ENCODE results near the gene CAPN10.

CAPN10 gene

DNA sequence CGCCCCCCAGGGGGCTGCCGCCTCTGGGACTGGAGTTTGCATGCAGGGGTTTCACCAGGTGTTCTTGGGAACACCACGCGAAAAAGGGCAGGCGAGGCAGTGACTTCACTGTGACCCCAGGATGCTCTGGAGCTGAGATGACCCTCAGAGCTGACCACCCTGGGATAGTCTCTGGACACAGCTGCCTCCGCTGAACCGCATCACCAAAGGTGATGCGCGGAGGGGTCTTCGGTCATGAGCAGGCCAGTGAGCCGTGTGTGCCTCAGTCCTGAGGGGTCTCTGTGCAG is 56.2 kb downstream of the CAPN10 start:
- no peak for DNase-seq (ENCODE audit: extremely low spot score)
- ChIA-PET CTCF (no interaction called here), POLR2A (no interaction called here)
- no peak for TF ChIP-seq FOXA1 (IDR thresholded peaks at IDR 0.05)
- no peak for TF ChIP-seq TARDBP (IDR thresholded peaks at IDR 0.05)
- TF ChIP-seq SP1 (IDR thresholded peaks at IDR 0.05), result no peak
- TF ChIP-seq ZNF384 (IDR thresholded peaks at IDR 0.05), result no peak
- no peak for TF ChIP-seq HDGF (IDR thresholded peaks at IDR 0.05; ENCODE audit: borderline replicate concordance)
- no peak for TF ChIP-seq CTBP1 (IDR thresholded peaks at IDR 0.05; ENCODE audit: borderline replicate concordance)
- TF ChIP-seq, protein P1, sequence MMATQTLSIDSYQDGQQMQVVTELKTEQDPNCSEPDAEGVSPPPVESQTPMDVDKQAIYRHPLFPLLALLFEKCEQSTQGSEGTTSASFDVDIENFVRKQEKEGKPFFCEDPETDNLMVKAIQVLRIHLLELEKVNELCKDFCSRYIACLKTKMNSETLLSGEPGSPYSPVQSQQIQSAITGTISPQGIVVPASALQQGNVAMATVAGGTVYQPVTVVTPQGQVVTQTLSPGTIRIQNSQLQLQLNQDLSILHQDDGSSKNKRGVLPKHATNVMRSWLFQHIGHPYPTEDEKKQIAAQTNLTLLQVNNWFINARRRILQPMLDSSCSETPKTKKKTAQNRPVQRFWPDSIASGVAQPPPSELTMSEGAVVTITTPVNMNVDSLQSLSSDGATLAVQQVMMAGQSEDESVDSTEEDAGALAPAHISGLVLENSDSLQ (IDR thresholded peaks at IDR 0.05), result no peak
- TF ChIP-seq L3MBTL2 (conservative IDR thresholded peaks at IDR 0.05), result no peak
- TF ChIP-seq LEF1 (IDR thresholded peaks at IDR 0.05; ENCODE audit: borderline replicate concordance), result no peak
- TF ChIP-seq FOXK2 (IDR thresholded peaks at IDR 0.05), result no peak
- TF ChIP-seq SUZ12 (IDR thresholded peaks at IDR 0.05), result no peak
- TF ChIP-seq ARNT (IDR thresholded peaks at IDR 0.05), result no peak
- TF ChIP-seq BHLHE40 (IDR thresholded peaks at IDR 0.05; ENCODE audit: borderline replicate concordance), result no peak
- TF ChIP-seq FOXM1 (IDR thresholded peaks at IDR 0.05; ENCODE audit: borderline replicate concordance), result no peak
- no peak for TF ChIP-seq NFRKB (IDR thresholded peaks at IDR 0.05)
- no peak for TF ChIP-seq ELF4 (IDR thresholded peaks at IDR 0.05)

DNA sequence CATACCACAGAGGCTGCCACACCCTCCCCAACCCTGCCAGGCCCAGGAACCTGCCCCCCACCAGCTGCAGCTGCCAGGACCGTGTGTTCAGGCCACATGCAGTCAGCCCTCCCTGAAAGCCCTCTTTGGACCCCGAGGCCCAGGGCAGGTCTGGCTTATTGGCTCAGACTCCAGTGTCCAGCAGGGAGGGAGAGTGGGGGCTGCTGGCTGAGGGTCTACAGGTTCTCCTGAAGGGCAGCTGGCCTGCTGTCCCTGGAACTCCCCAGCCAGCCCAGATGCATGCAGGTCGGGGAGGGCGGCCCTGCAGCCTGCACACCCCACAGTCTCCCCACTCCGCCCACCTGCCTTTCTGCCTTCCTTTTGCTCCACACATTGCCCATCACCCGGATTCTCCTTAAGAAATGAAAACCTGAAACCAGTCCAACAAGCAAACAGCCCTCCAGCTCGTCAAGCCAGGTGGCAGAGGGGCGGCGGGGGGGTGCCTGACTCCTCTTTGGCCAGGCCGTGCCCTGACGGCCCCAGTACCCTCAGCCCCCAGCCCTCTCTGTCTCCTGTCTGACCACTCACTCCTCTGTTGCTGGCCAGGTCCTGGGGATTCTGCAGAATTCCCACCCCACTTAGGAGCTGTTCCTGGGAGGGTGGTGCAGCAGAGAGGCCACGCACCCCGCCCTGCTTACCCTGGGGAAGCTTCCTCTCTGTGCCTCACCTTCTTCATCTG is 56.7 kb downstream of the CAPN10 start:
- ChIA-PET CTCF (no interaction called here), POLR2A (no interaction called here)
- TF ChIP-seq ELF4 (IDR thresholded peaks at IDR 0.05) (no peak), SUZ12 (IDR thresholded peaks at IDR 0.05) (no peak), HDGF (IDR thresholded peaks at IDR 0.05; ENCODE audit: borderline replicate concordance) (no peak)

DNA sequence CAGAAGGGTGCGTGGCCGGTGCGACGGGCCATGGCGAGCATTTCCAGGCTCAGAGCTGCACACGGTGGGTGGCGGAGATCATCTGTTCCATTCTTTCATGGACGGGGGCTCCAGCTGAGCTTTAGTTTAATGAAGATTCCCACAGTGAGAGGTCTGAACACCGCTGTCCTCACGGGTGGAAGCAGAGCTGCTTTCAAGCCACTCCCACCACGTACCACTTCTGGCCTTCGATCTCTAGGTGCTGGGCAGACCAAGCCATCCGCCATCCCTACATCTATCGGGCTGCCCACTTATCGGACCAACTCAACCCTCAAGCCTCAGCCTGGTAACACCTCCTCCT is 57.2 kb downstream of the CAPN10 start:
- no peak for DNase-seq (ENCODE audit: extremely low spot score)
- ChIA-PET POLR2A (no interaction called here), CTCF (no interaction called here)
- no peak for TF ChIP-seq HDGF (IDR thresholded peaks at IDR 0.05; ENCODE audit: borderline replicate concordance)
- TF ChIP-seq FOXM1 (IDR thresholded peaks at IDR 0.05; ENCODE audit: borderline replicate concordance), result no peak
- no peak for TF ChIP-seq ZNF384 (IDR thresholded peaks at IDR 0.05)
- TF ChIP-seq NFRKB (IDR thresholded peaks at IDR 0.05), result no peak
- no peak for TF ChIP-seq SP1 (IDR thresholded peaks at IDR 0.05)

More for the DNA sequence above, 56.7 kb downstream of the CAPN10 start:
- DNase-seq (ENCODE audit: extremely low spot score), result no peak

DNA sequence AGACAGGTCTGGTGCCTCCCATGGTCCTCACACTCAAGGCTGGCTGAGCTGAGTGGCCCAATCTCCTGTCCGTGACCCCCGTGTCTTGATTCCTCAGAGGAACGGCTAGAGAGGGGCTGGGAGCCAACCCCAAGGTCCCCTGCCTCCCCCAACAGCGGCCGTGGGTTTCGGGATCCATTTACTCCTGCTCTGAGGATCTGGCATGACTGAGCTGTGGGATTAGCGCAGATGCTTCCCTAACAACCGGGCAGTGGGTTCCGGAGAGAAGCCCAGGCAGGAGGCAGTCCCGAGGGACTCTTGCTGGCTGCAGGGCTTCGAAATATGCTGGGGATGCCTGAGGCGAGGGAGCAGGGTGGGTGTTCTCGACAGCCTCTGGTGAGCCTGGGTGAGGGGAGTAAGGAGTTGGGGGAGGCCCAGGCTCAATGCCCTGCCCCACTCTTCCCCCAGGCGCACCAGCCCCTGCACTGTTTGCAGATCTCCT is 57.7 kb downstream of the CAPN10 start:
- ChIA-PET CTCF (no interaction called here), POLR2A (no interaction called here)
- DNase-seq (ENCODE audit: extremely low spot score), result no peak
- TF ChIP-seq LEF1 (IDR thresholded peaks at IDR 0.05; ENCODE audit: borderline replicate concordance) (no peak), CTBP1 (IDR thresholded peaks at IDR 0.05; ENCODE audit: borderline replicate concordance) (no peak), ELF4 (IDR thresholded peaks at IDR 0.05) (no peak), FOXK2 (IDR thresholded peaks at IDR 0.05) (no peak), FOXM1 (IDR thresholded peaks at IDR 0.05; ENCODE audit: borderline replicate concordance) (no peak), NFRKB (IDR thresholded peaks at IDR 0.05) (no peak), SUZ12 (IDR thresholded peaks at IDR 0.05) (no peak), SP1 (IDR thresholded peaks at IDR 0.05) (no peak), BHLHE40 (IDR thresholded peaks at IDR 0.05; ENCODE audit: borderline replicate concordance) (no peak), ZNF384 (IDR thresholded peaks at IDR 0.05) (no peak), L3MBTL2 (conservative IDR thresholded peaks at IDR 0.05) (no peak), ARNT (IDR thresholded peaks at IDR 0.05) (no peak), TARDBP (IDR thresholded peaks at IDR 0.05) (no peak), FOXA1 (IDR thresholded peaks at IDR 0.05) (no peak), HDGF (IDR thresholded peaks at IDR 0.05; ENCODE audit: borderline replicate concordance) (no peak)
- TF ChIP-seq, protein P1 (IDR thresholded peaks at IDR 0.05), result no peak

DNA sequence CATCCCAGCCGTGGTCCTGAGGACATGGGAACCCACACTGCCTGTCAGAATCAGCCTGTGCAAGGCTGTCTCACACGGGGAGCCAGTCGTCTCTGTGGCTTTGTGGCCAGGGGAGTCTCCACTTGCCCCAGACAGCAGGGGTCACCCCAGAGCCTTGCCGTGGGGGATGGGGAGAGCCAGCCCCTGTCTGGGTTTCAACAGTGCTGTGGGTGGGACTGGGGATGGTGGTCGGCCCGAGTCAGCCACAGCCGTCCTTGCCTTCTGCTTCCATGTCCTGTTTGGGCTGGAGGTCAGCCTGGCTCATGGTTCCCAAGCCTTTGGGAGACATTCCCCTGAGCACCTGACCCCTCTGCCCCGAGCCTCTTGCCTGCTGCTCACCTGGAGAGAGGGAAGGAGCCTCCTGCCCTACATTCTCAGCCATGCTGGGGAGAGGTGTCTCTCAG is 58.3 kb downstream of the CAPN10 start:
- CTCF ChIA-PET, result no interaction called here
- POLR2A ChIA-PET, result interaction anchor here (0.8 kb wide), 1 partner anchor 59 kb away, joined by 3 read pairs; the partner anchor contains the start of gene CAPN10
- DNase-seq (ENCODE audit: extremely low spot score), result no peak
- no peak for TF ChIP-seq HDGF (IDR thresholded peaks at IDR 0.05; ENCODE audit: borderline replicate concordance)
- no peak for TF ChIP-seq FOXM1 (IDR thresholded peaks at IDR 0.05; ENCODE audit: borderline replicate concordance)
- no peak for TF ChIP-seq ZNF384 (IDR thresholded peaks at IDR 0.05)
- TF ChIP-seq NFRKB (IDR thresholded peaks at IDR 0.05), result no peak
- TF ChIP-seq CTBP1 (IDR thresholded peaks at IDR 0.05; ENCODE audit: borderline replicate concordance), result no peak
- no peak for TF ChIP-seq BHLHE40 (IDR thresholded peaks at IDR 0.05; ENCODE audit: borderline replicate concordance)
- no peak for TF ChIP-seq ARNT (IDR thresholded peaks at IDR 0.05)
- no peak for TF ChIP-seq LEF1 (IDR thresholded peaks at IDR 0.05; ENCODE audit: borderline replicate concordance)
- no peak for TF ChIP-seq SUZ12 (IDR thresholded peaks at IDR 0.05)
- TF ChIP-seq, protein P1 (IDR thresholded peaks at IDR 0.05), result no peak
- TF ChIP-seq SP1 (IDR thresholded peaks at IDR 0.05), result no peak
- no peak for TF ChIP-seq FOXA1 (IDR thresholded peaks at IDR 0.05)
- no peak for TF ChIP-seq L3MBTL2 (conservative IDR thresholded peaks at IDR 0.05)
- no peak for TF ChIP-seq FOXK2 (IDR thresholded peaks at IDR 0.05)
- no peak for TF ChIP-seq ELF4 (IDR thresholded peaks at IDR 0.05)
- TF ChIP-seq TARDBP (IDR thresholded peaks at IDR 0.05), result no peak

DNA sequence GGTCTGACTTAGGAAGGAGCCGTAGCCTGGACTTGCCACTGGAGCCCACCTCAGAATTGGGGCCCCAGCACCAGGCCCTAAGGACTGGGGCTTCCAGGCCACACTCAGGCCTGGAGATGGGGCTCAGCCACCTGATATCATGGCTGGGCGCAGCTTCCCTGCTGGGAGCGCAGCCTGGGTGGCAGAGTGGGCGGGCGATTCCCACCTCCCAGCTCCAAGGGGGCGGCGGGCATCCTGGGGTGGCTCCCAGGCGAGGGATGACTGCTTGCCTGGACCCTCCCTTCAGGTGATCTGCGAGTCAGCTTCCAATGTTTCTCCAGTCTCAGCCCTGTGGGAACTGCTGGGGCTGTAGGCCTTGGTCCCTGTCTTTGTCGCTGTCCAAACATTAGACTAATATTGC is 58.8 kb downstream of the CAPN10 start:
- ChIA-PET CTCF (no interaction called here), POLR2A (interaction anchor here (0.8 kb wide), 1 partner anchor 59 kb away, joined by 3 read pairs; the partner anchor contains the start of gene CAPN10)
- DNase-seq (ENCODE audit: extremely low spot score), result no peak
- TF ChIP-seq SP1 (IDR thresholded peaks at IDR 0.05) (no peak), TARDBP (IDR thresholded peaks at IDR 0.05) (no peak), ARNT (IDR thresholded peaks at IDR 0.05) (no peak), LEF1 (IDR thresholded peaks at IDR 0.05; ENCODE audit: borderline replicate concordance) (no peak), NFRKB (IDR thresholded peaks at IDR 0.05) (no peak), SUZ12 (IDR thresholded peaks at IDR 0.05) (no peak)
